Suprapubic skin (tissue), 3 donors: Measurements from ENCODE around the gene DYRK1B.

Experiments
- CTCF ChIP-seq, 2 donors: fragments of 200-600 bp in 1 of 2; fragments of 450-650 bp in 1 of 2; sonication (generic) in 1 of 2; IDR thresholded peaks; one replicate each; pipeline ENCODE4 v1.5.1; 2016 to 2019; ENCODE audit warnings: antibody characterized with exemption in 2 of 2, mild to moderate bottlenecking in 1 of 2, moderate library complexity in 1 of 2
- POLR2A ChIP-seq, 2 donors: fragments of 450-650 bp; IDR thresholded peaks; one replicate each; pipeline ENCODE4 v1.6.1; 2017; ENCODE audit warnings: antibody characterized with exemption in 2 of 2, mild to moderate bottlenecking in 2 of 2, moderate library complexity in 2 of 2

- TF ChIP-seq CTCF (IDR thresholded peaks at IDR 0.05) (no peak), POLR2A (IDR thresholded peaks at IDR 0.05) (no peak)
These were observed 37.4 kb upstream of the DYRK1B start for GRCh38 chr19:39871362-39871761.
